NCI-H2081 treated with DMSO at 0.1 percent for 48 hours (cell line): ENCODE data around the gene UTS2B.
"Not testable (repeated sequence)": the region's sequence is repeated elsewhere in the genome, so short reads cannot be mapped to it uniquely, and the experiment has no call there.

Experiments
- DNase-seq: peaks from one replicate; lab custom pipeline; 2025; lab: John Stamatoyannopoulos, UW

UTS2B gene

GRCh38 chr3:191280111-191280510 lies 50.2 kb downstream of the UTS2B start:
- no peak for DNase-seq

GRCh38 chr3:191275751-191276150 lies 54.6 kb downstream of the UTS2B start:
- no peak for DNase-seq

GRCh38 chr3:191275244-191275643 lies 55.1 kb downstream of the UTS2B start:
- not testable (repeated sequence) for DNase-seq

- no peak for DNase-seq
These were observed 60.8 kb downstream of the UTS2B start for GRCh38 chr3:191269289-191270085.

GRCh38 chr3:191268737-191269136 lies 61.6 kb downstream of the UTS2B start:
- DNase-seq: no peak

GRCh38 chr3:191263850-191264249 lies 66.5 kb downstream of the UTS2B start:
- no peak for DNase-seq

GRCh38 chr3:191263365-191263764 lies 67.0 kb downstream of the UTS2B start:
- DNase-seq: no peak

- no peak for DNase-seq
These were observed 67.7 kb downstream of the UTS2B start for GRCh38 chr3:191262650-191263049.

- no peak for DNase-seq
These were observed 69.1 kb downstream of the UTS2B start for GRCh38 chr3:191261304-191261638.

GRCh38 chr3:191260431-191261303 lies 69.7 kb downstream of the UTS2B start:
- no peak for DNase-seq

- no peak for DNase-seq
These were observed 70.8 kb downstream of the UTS2B start for GRCh38 chr3:191259486-191259885.

GRCh38 chr3:191257286-191257685 lies 73.0 kb downstream of the UTS2B start:
- no peak for DNase-seq

GRCh38 chr3:191256405-191256804 lies 73.9 kb downstream of the UTS2B start:
- no peak for DNase-seq

- DNase-seq: no peak
These were observed 75.2 kb downstream of the UTS2B start for GRCh38 chr3:191255156-191255555.

- DNase-seq: no peak
These were observed 76.0 kb downstream of the UTS2B start for GRCh38 chr3:191254098-191254873.

GRCh38 chr3:191253089-191253799 lies 77.1 kb downstream of the UTS2B start:
- DNase-seq: no peak

GRCh38 chr3:191246630-191247029 lies 83.7 kb downstream of the UTS2B start:
- DNase-seq: no peak

- DNase-seq: not testable (repeated sequence)
These were observed 84.3 kb downstream of the UTS2B start for GRCh38 chr3:191246034-191246433.

GRCh38 chr3:191244242-191244867 lies 86.0 kb downstream of the UTS2B start:
- no peak for DNase-seq

- no peak for DNase-seq
These were observed 89.8 kb downstream of the UTS2B start for GRCh38 chr3:191240486-191240885.

- DNase-seq: no peak
These were observed 90.8 kb downstream of the UTS2B start for GRCh38 chr3:191239407-191240031.
